Stimulated activated effector memory CD8-positive, alpha-beta T cell treated with anti-CD3 and anti-CD28 coated beads, Interleukin-12 subunit alpha, Interleukin-12 subunit beta, amount 100 ng/mL, for 72 hours (primary cell): Measurements from ENCODE around the gene CCNG1.
A peak's percentile ranks its signal among the peaks of the same experiment; 100 is the strongest.
"Not testable (repeated sequence)": the region's sequence is repeated elsewhere in the genome, so short reads cannot be mapped to it uniquely, and the experiment has no call there.

Experiments
- ATAC-seq: fragments of 150-1000 bp; cut with Tn5 transposase; 2 replicates; pipeline ENCODE4 v1.10.0; 2021
- DNase-seq, 2 donors: peaks; one replicate each; pipeline ENCODE4 v3.0.0; 2021 to 2022; ENCODE audit warnings: low spot score in 2 of 2
- H3K27ac Mint-ChIP-seq: one replicate; pipeline ENCODE4 v1.8.0; 2022; ENCODE audit warnings: mild to moderate bottlenecking, mixed read lengths
- H3K36me3 Mint-ChIP-seq: one replicate; pipeline ENCODE4 v1.8.0; 2022; ENCODE audit warnings: mild to moderate bottlenecking, mixed read lengths
- H3K4me1 Mint-ChIP-seq: one replicate; pipeline ENCODE4 v1.8.0; 2022; ENCODE audit warnings: mixed read lengths
- H3K4me3 Mint-ChIP-seq: one replicate; pipeline ENCODE4 v1.8.0; 2022; ENCODE audit warnings: mild to moderate bottlenecking, mixed read lengths
- H3K9me3 Mint-ChIP-seq: one replicate; pipeline ENCODE4 v1.8.0; 2022; ENCODE audit warnings: mixed read lengths

CCNG1 gene

GRCh38 chr5:163437309-163438182 lies at the start of gene CCNG1:
Gene CCNG1 (plus strand): TSS chr5:163437595. CDS start chr5:163439257, 1,662 bp downstream.
- Mint-ChIP-seq H3K4me1 (peaks cover 28% of the 10 kb centered on the region), H3K36me3 (peaks cover 46% of the 10 kb centered on the region), H3K27ac (peak within 1 kb of the TSS; percentile 88), H3K4me3 (peak within 1 kb of the TSS; percentile 80), H3K9me3 (no peaks in the 10 kb centered on the region)
- DNase-seq (peak; percentile 78 to 94), ATAC-seq (peak; percentile 96)

GRCh38 chr5:163395792-163396191 lies 41.6 kb upstream of the CCNG1 start:
- no peaks in the 10 kb centered on the region for H3K9me3 Mint-ChIP-seq
- no peak for ATAC-seq

GRCh38 chr5:163396818-163397340 lies 40.5 kb upstream of the CCNG1 start:
- not testable (repeated sequence) for ATAC-seq, H3K36me3 Mint-ChIP-seq, DNase-seq, H3K27ac Mint-ChIP-seq, H3K9me3 Mint-ChIP-seq, H3K4me1 Mint-ChIP-seq, H3K4me3 Mint-ChIP-seq

More at GRCh38 chr5:163395792-163396191, 41.6 kb upstream of the CCNG1 start:
- Mint-ChIP-seq H3K4me3 (no peak overlapping the region), H3K27ac (no peak overlapping the region), H3K4me1 (no peaks in the 10 kb centered on the region), H3K36me3 (no peaks in the 10 kb centered on the region)
- DNase-seq = no peak

- Mint-ChIP-seq H3K9me3 (no peaks in the 10 kb centered on the region), H3K27ac (no peak overlapping the region), H3K4me3 (no peak overlapping the region), H3K36me3 (no peaks in the 10 kb centered on the region), H3K4me1 (no peaks in the 10 kb centered on the region)
- ATAC-seq (no peak), DNase-seq (no peak)
Observed at GRCh38 chr5:163397354-163397753, 40.0 kb upstream of the CCNG1 start.

- DNase-seq = no peak
- H3K27ac Mint-ChIP-seq = no peak overlapping the region
- no peak for ATAC-seq
Observed at GRCh38 chr5:163399923-163400322, 37.5 kb upstream of the CCNG1 start.

GRCh38 chr5:163401271-163401670 lies 36.1 kb upstream of the CCNG1 start:
- Mint-ChIP-seq H3K4me3 (no peak overlapping the region), H3K4me1 (no peaks in the 10 kb centered on the region), H3K9me3 (no peaks in the 10 kb centered on the region), H3K36me3 (no peaks in the 10 kb centered on the region), H3K27ac (no peak overlapping the region)
- DNase-seq (no peak), ATAC-seq (no peak)

More at GRCh38 chr5:163399923-163400322, 37.5 kb upstream of the CCNG1 start:
- Mint-ChIP-seq H3K9me3 (no peaks in the 10 kb centered on the region), H3K36me3 (no peaks in the 10 kb centered on the region), H3K4me1 (no peaks in the 10 kb centered on the region), H3K4me3 (no peak overlapping the region)

- DNase-seq (no peak), ATAC-seq (no peak)
- H3K36me3 Mint-ChIP-seq = no peaks in the 10 kb centered on the region
- H3K4me1 Mint-ChIP-seq = no peaks in the 10 kb centered on the region
- no peak overlapping the region for H3K27ac Mint-ChIP-seq
- H3K4me3 Mint-ChIP-seq = no peak overlapping the region
- no peaks in the 10 kb centered on the region for H3K9me3 Mint-ChIP-seq
Observed at GRCh38 chr5:163402007-163402406, 35.4 kb upstream of the CCNG1 start.

GRCh38 chr5:163404364-163405173 lies 32.8 kb upstream of the CCNG1 start:
- Mint-ChIP-seq H3K36me3 (no peaks in the 10 kb centered on the region), H3K4me3 (no peak overlapping the region), H3K27ac (no peak overlapping the region), H3K4me1 (no peaks in the 10 kb centered on the region), H3K9me3 (no peaks in the 10 kb centered on the region)
- ATAC-seq = no peak
- DNase-seq = no peak

- Mint-ChIP-seq H3K36me3 (no peaks in the 10 kb centered on the region), H3K27ac (no peak overlapping the region), H3K4me1 (no peaks in the 10 kb centered on the region), H3K4me3 (no peak overlapping the region), H3K9me3 (no peaks in the 10 kb centered on the region)
- DNase-seq (no peak), ATAC-seq (peak; percentile 55)
Observed at GRCh38 chr5:163407034-163407655, 30.2 kb upstream of the CCNG1 start.

GRCh38 chr5:163408311-163408923 lies 29.0 kb upstream of the CCNG1 start:
- no peak overlapping the region for H3K27ac Mint-ChIP-seq
- no peak overlapping the region for H3K4me3 Mint-ChIP-seq
- DNase-seq = peak; percentile 36 to 69
- peak; percentile 77 for ATAC-seq
- H3K36me3 Mint-ChIP-seq = no peaks in the 10 kb centered on the region
- H3K4me1 Mint-ChIP-seq = no peaks in the 10 kb centered on the region
- no peaks in the 10 kb centered on the region for H3K9me3 Mint-ChIP-seq

- ATAC-seq (no peak), DNase-seq (no peak)
- H3K4me3 Mint-ChIP-seq = no peak overlapping the region
- no peaks in the 10 kb centered on the region for H3K4me1 Mint-ChIP-seq
- H3K9me3 Mint-ChIP-seq = no peaks in the 10 kb centered on the region
- H3K36me3 Mint-ChIP-seq = no peaks in the 10 kb centered on the region
- H3K27ac Mint-ChIP-seq = no peak overlapping the region
Observed at GRCh38 chr5:163409384-163409783, 28.0 kb upstream of the CCNG1 start.

- peaks cover 3% of the 10 kb centered on the region for H3K4me1 Mint-ChIP-seq
- no peak overlapping the region for H3K27ac Mint-ChIP-seq
- DNase-seq (no peak), ATAC-seq (no peak)
- no peak overlapping the region for H3K4me3 Mint-ChIP-seq
- no peaks in the 10 kb centered on the region for H3K36me3 Mint-ChIP-seq
- no peaks in the 10 kb centered on the region for H3K9me3 Mint-ChIP-seq
Observed at GRCh38 chr5:163410505-163410904, 26.9 kb upstream of the CCNG1 start.

GRCh38 chr5:163415673-163416072 lies 21.7 kb upstream of the CCNG1 start:
- not testable (repeated sequence) for ATAC-seq, DNase-seq, H3K36me3 Mint-ChIP-seq, H3K9me3 Mint-ChIP-seq, H3K4me3 Mint-ChIP-seq, H3K27ac Mint-ChIP-seq, H3K4me1 Mint-ChIP-seq

- no peaks in the 10 kb centered on the region for H3K9me3 Mint-ChIP-seq
- DNase-seq (no peak), ATAC-seq (no peak)
- no peak overlapping the region for H3K4me3 Mint-ChIP-seq
- H3K27ac Mint-ChIP-seq = no peak overlapping the region
- H3K36me3 Mint-ChIP-seq = no peaks in the 10 kb centered on the region
- H3K4me1 Mint-ChIP-seq = peaks cover 6% of the 10 kb centered on the region
Observed at GRCh38 chr5:163424836-163425235, 12.6 kb upstream of the CCNG1 start.

GRCh38 chr5:163426128-163426527 lies 11.3 kb upstream of the CCNG1 start:
- not testable (repeated sequence) for H3K36me3 Mint-ChIP-seq, H3K4me1 Mint-ChIP-seq, H3K9me3 Mint-ChIP-seq, ATAC-seq, H3K27ac Mint-ChIP-seq, H3K4me3 Mint-ChIP-seq, DNase-seq
